Measurements from ENCODE around the gene CHCHD3.

Gene CHCHD3

GRCh38 chr7:133081119-133081598, 731 bp downstream of the CHCHD3 start:
- H3K4me3 ChIP-seq (ENCODE audit: low read depth, low read length), result peak overlapping the region; percentile 92

- H3K4me3 ChIP-seq (ENCODE audit: low read depth, low read length), result no peak overlapping the region
Observed at GRCh38 chr7:133079296-133079695, 2.6 kb downstream of the CHCHD3 start.

- H3K4me3 ChIP-seq (ENCODE audit: low read depth, low read length), result no peak overlapping the region
Observed at GRCh38 chr7:133077394-133077793, 4.5 kb downstream of the CHCHD3 start.

- no peak overlapping the region for H3K4me3 ChIP-seq (ENCODE audit: low read depth, low read length)
Observed at GRCh38 chr7:133076142-133076541, 5.7 kb downstream of the CHCHD3 start.

GRCh38 chr7:133071506-133071905, 10.4 kb downstream of the CHCHD3 start:
- H3K4me3 ChIP-seq (ENCODE audit: low read depth, low read length), result no peak overlapping the region

- H3K4me3 ChIP-seq (ENCODE audit: low read depth, low read length), result no peak overlapping the region
Observed at GRCh38 chr7:133070562-133070961, 11.3 kb downstream of the CHCHD3 start.

- no peak overlapping the region for H3K4me3 ChIP-seq (ENCODE audit: low read depth, low read length)
Observed at GRCh38 chr7:133065301-133065700, 16.6 kb downstream of the CHCHD3 start.

GRCh38 chr7:133064082-133064820, 17.6 kb downstream of the CHCHD3 start:
- H3K4me3 ChIP-seq (ENCODE audit: low read depth, low read length), result no peak overlapping the region

- no peak overlapping the region for H3K4me3 ChIP-seq (ENCODE audit: low read depth, low read length)
Observed at GRCh38 chr7:133061792-133062191, 20.1 kb downstream of the CHCHD3 start.

GRCh38 chr7:133061357-133061756, 20.5 kb downstream of the CHCHD3 start:
- no peak overlapping the region for H3K4me3 ChIP-seq (ENCODE audit: low read depth, low read length)

- no peak overlapping the region for H3K4me3 ChIP-seq (ENCODE audit: low read depth, low read length)
Observed at GRCh38 chr7:133060004-133060403, 21.9 kb downstream of the CHCHD3 start.

GRCh38 chr7:133059263-133059662, 22.6 kb downstream of the CHCHD3 start:
- no peak overlapping the region for H3K4me3 ChIP-seq (ENCODE audit: low read depth, low read length)

GRCh38 chr7:133056370-133057238, 25.3 kb downstream of the CHCHD3 start:
- H3K4me3 ChIP-seq (ENCODE audit: low read depth, low read length), result no peak overlapping the region

GRCh38 chr7:133054162-133054840, 27.6 kb downstream of the CHCHD3 start:
- H3K4me3 ChIP-seq (ENCODE audit: low read depth, low read length), result no peak overlapping the region

GRCh38 chr7:133053321-133053891, 28.5 kb downstream of the CHCHD3 start:
- no peak overlapping the region for H3K4me3 ChIP-seq (ENCODE audit: low read depth, low read length)

- no peak overlapping the region for H3K4me3 ChIP-seq (ENCODE audit: low read depth, low read length)
Observed at GRCh38 chr7:133052826-133053225, 29.1 kb downstream of the CHCHD3 start.

GRCh38 chr7:133052401-133052756, 29.5 kb downstream of the CHCHD3 start:
- no peak overlapping the region for H3K4me3 ChIP-seq (ENCODE audit: low read depth, low read length)

GRCh38 chr7:133051719-133052400, 30.0 kb downstream of the CHCHD3 start:
- H3K4me3 ChIP-seq (ENCODE audit: low read depth, low read length), result no peak overlapping the region

GRCh38 chr7:133051066-133051465, 30.8 kb downstream of the CHCHD3 start:
- H3K4me3 ChIP-seq (ENCODE audit: low read depth, low read length), result no peak overlapping the region

- no peak overlapping the region for H3K4me3 ChIP-seq (ENCODE audit: low read depth, low read length)
Observed at GRCh38 chr7:133050200-133050995, 31.5 kb downstream of the CHCHD3 start.

Data from iPS-11a (cell line).